CD14-positive monocyte (primary cell): ENCODE measurements around the gene CCM2. TPM values are rescaled to one million over a fixed set of nuclear protein-coding genes. Genes with fewer than 3 reads are reported as not detected.
A peak's percentile ranks its signal among the peaks of the same experiment; 100 is the strongest.

Experiments
- DNase-seq, 3 donors: peaks; one replicate each; pipeline ENCODE4 v3.0.0-alpha.2; 2011 to 2022
- H2AFZ ChIP-seq: 2 replicates; pipeline ENCODE4 v1.6.0; 2012; ENCODE audit warnings: mild to moderate bottlenecking, low read depth, low read length, inconsistent platforms; ENCODE audit not compliant: insufficient read depth, poor library complexity, severe bottlenecking
- H3K27ac ChIP-seq, 2 donors: 1 replicate in 1 of 2; 2 replicates in 1 of 2; pipeline ENCODE4 v1.5.1; 2012 to 2013; ENCODE audit warnings: low read length in 2 of 2, control low read depth in 1 of 2, inconsistent platforms in 1 of 2, low read depth in 1 of 2, mild to moderate bottlenecking in 1 of 2
- H3K27me3 ChIP-seq, 2 donors: one replicate each; pipeline versions ENCODE4 v1.6.0 to v1.6.1; 2011 to 2013; ENCODE audit warnings: low read length in 2 of 2; ENCODE audit not compliant: control insufficient read depth in 2 of 2, insufficient read depth in 2 of 2
- H3K36me3 ChIP-seq, 2 donors: replicated peaks in 1 of 2; 1 replicate in 1 of 2; 2 replicates in 1 of 2; pipeline versions ENCODE4 v1.5.1 to v1.6.1; 2012 to 2013; ENCODE audit warnings: low read length in 2 of 2, control low read depth in 1 of 2, inconsistent platforms in 1 of 2, mild to moderate bottlenecking in 1 of 2; ENCODE audit not compliant: insufficient read depth in 2 of 2, control insufficient read depth in 1 of 2
- H3K4me1 ChIP-seq, 2 donors: 1 replicate in 1 of 2; 2 replicates in 1 of 2; pipeline versions ENCODE4 v1.5.1 to v1.6.1; 2012 to 2013; ENCODE audit warnings: low read length in 2 of 2, control low read depth in 1 of 2, inconsistent platforms in 1 of 2, mild to moderate bottlenecking in 1 of 2, moderate library complexity in 1 of 2; ENCODE audit not compliant: insufficient read depth in 2 of 2, control insufficient read depth in 1 of 2
- H3K4me2 ChIP-seq: replicated peaks from 2 replicates; pipeline ENCODE3; 2012; ENCODE audit warnings: low read length, moderate library complexity, mild to moderate bottlenecking; ENCODE audit not compliant: poor library complexity, severe bottlenecking; ENCODE audit errors: extremely low read depth
- H3K4me3 ChIP-seq, 3 experiments: fragments of 200-600 bp in 1 of 3; sonication (generic) in 1 of 3; replicated peaks in 1 of 3; 1 replicate in 2 of 3; 2 replicates in 1 of 3; pipeline ENCODE4 v1.5.1; 2011 to 2013; ENCODE audit warnings: low read length in 3 of 3, mild to moderate bottlenecking in 3 of 3, control low read depth in 2 of 3, low read depth in 2 of 3, inconsistent platforms in 1 of 3, moderate library complexity in 1 of 3
- H3K79me2 ChIP-seq: 2 replicates; pipeline ENCODE4 v1.6.0; 2012; ENCODE audit warnings: mild to moderate bottlenecking, control low read depth, inconsistent platforms, low read length, moderate library complexity; ENCODE audit not compliant: insufficient read depth
- H3K9ac ChIP-seq: 2 replicates; pipeline ENCODE4 v1.6.0; 2017; ENCODE audit warnings: low read length, mild to moderate bottlenecking; ENCODE audit not compliant: insufficient read depth, poor library complexity, severe bottlenecking
- H3K9me3 ChIP-seq, 2 donors: replicated peaks in 1 of 2; 1 replicate in 1 of 2; 2 replicates in 1 of 2; pipeline versions ENCODE4 v1.5.1 to v1.6.1; 2012 to 2013; ENCODE audit warnings: low read length in 2 of 2, control low read depth in 1 of 2; ENCODE audit not compliant: control insufficient read depth in 1 of 2, insufficient read depth in 1 of 2
- H4K20me1 ChIP-seq: 2 replicates; pipeline ENCODE4 v1.6.0; 2012; ENCODE audit warnings: mild to moderate bottlenecking, low read length, control low read depth, moderate library complexity; ENCODE audit not compliant: insufficient read depth
- H3K27ac Mint-ChIP-seq, 7 donors: one replicate each; pipeline ENCODE4 v1.8.0; 2020; ENCODE audit warnings: mild to moderate bottlenecking in 7 of 7, mixed read lengths in 7 of 7, moderate library complexity in 6 of 7, inconsistent platforms in 2 of 7
- H3K27me3 Mint-ChIP-seq, 3 donors: one replicate each; pipeline ENCODE4 v1.8.0; 2021 to 2022; ENCODE audit warnings: low read depth in 3 of 3, mild to moderate bottlenecking in 3 of 3, mixed read lengths in 3 of 3, moderate library complexity in 3 of 3, inconsistent platforms in 1 of 3
- H3K36me3 Mint-ChIP-seq, 2 donors: one replicate each; pipeline ENCODE4 v1.8.0; 2020; ENCODE audit warnings: mixed read lengths in 2 of 2, inconsistent platforms in 1 of 2, mild to moderate bottlenecking in 1 of 2
- H3K4me1 Mint-ChIP-seq: one replicate; pipeline ENCODE4 v1.8.0; 2020; ENCODE audit warnings: mild to moderate bottlenecking, mixed read lengths
- H3K4me3 Mint-ChIP-seq, 2 donors: one replicate each; pipeline ENCODE4 v1.8.0; 2020; ENCODE audit warnings: mild to moderate bottlenecking in 2 of 2, mixed read lengths in 2 of 2, moderate library complexity in 1 of 2
- H3K9me3 Mint-ChIP-seq, 7 donors: one replicate each; pipeline ENCODE4 v1.8.0; 2020 to 2022; ENCODE audit warnings: mixed read lengths in 7 of 7, mild to moderate bottlenecking in 6 of 7, moderate library complexity in 6 of 7, inconsistent platforms in 2 of 7
- CTCF ChIP-seq: fragments of 200-600 bp; IDR thresholded peaks from one replicate; pipeline ENCODE4 v1.8.0; 2022; ENCODE audit warnings: antibody characterized with exemption, mild to moderate bottlenecking
- WGBS: methylation state at CpG from one replicate; pipeline ENCODE4 v1.1.5; 2013; ENCODE audit warnings: missing lambda C conversion rate; ENCODE audit not compliant: insufficient coverage; 5-methylcytosine and 5-hydroxymethylcytosine counted together
- intact Hi-C, 2 donors: fragments of 100-400 bp; cut with micrococcal nuclease; formaldehyde crosslinking; loops; one replicate each; pipeline versions ENCODE4 v1.15.0 to v1.15.1; 2023
- polyA plus RNA-seq, 3 donors: library from polyadenylated mRNA; depleted of rRNA in 1 of 3; unstranded in 2 of 3; stranded (reverse) in 1 of 3; fragments of 300-500 nt in 2 of 3; fragments of >200 nt in 1 of 3; fragmentation: Illumina TruSeq in 2 of 3; gene quantifications; 1 replicate in 2 of 3; 2 replicates in 1 of 3; pipeline ENCODE4 v1.2.3, GENCODE V29; 2012 to 2021

The CCM2 gene
- polyA plus RNA-seq, 3 donors, result 38.5 to 102 (median 51.4) TPM

GRCh38 chr7:45053401-45053800 is 53.4 kb downstream of the CCM2 start:
- Histone ChIP-seq H2AFZ (no peak overlapping the region), H3K9me3 (no peaks in the 10 kb centered on the region), H3K27me3 (no peaks in the 10 kb centered on the region), H4K20me1 (peaks cover 98% of the 10 kb centered on the region), H3K4me3 (no peak overlapping the region), H3K4me1 (peaks cover 0 to 3% of the 10 kb centered on the region in 2 donors), H3K4me2 (no peak overlapping the region), H3K79me2 (peaks cover 84% of the 10 kb centered on the region), H3K36me3 (peaks cover 45 to 62% of the 10 kb centered on the region in 2 donors), H3K9ac (no peak overlapping the region), H3K27ac (peak overlapping the region in 1 of 2 donors; percentile 57)
- intact Hi-C loops, result no loop called here
- TF ChIP-seq CTCF, result no peak
- Mint-ChIP-seq H3K36me3 (peaks cover 46 to 77% of the 10 kb centered on the region in 2 donors), H3K27ac (peak overlapping the region in 2 of 7 donors; percentile 66 to 74), H3K27me3 (no peaks in the 10 kb centered on the region), H3K4me3 (no peak overlapping the region), H3K4me1 (peaks cover 24% of the 10 kb centered on the region), H3K9me3 (no peaks in the 10 kb centered on the region)
- DNase-seq, result no peak
- WGBS, result 92% methylated on average over 3 of the region's 6 CpGs

GRCh38 chr7:45053941-45054340 is 53.9 kb downstream of the CCM2 start:
- Mint-ChIP-seq H3K9me3 (no peaks in the 10 kb centered on the region), H3K4me3 (no peak overlapping the region), H3K36me3 (peaks cover 46 to 73% of the 10 kb centered on the region in 2 donors), H3K4me1 (peaks cover 25% of the 10 kb centered on the region), H3K27me3 (no peaks in the 10 kb centered on the region), H3K27ac (peak overlapping the region in 3 of 7 donors; percentile 42 to 72 (median 51))
- peaks cover 39 to 57% of the 10 kb centered on the region in 2 donors for H3K36me3 ChIP-seq
- no peak overlapping the region for H2AFZ ChIP-seq
- H4K20me1 ChIP-seq, result peaks cover 98% of the 10 kb centered on the region
- no CpG with 5 or more reads among the region's 5 CpGs for WGBS
- no peak for TF ChIP-seq CTCF
- no peak overlapping the region for H3K4me2 ChIP-seq
- H3K9ac ChIP-seq, result no peak overlapping the region
- H3K79me2 ChIP-seq, result peaks cover 84% of the 10 kb centered on the region
- H3K27me3 ChIP-seq, result no peaks in the 10 kb centered on the region
- peak overlapping the region in 1 of 2 donors; percentile 57 for H3K27ac ChIP-seq
- H3K4me1 ChIP-seq, result peaks cover 0 to 3% of the 10 kb centered on the region in 2 donors
- intact Hi-C loops, result no loop called here
- no peaks in the 10 kb centered on the region for H3K9me3 ChIP-seq
- H3K4me3 ChIP-seq, result no peak overlapping the region
- no peak for DNase-seq
